Activated CD4-positive, alpha-beta T cell treated with anti-CD3 and anti-CD28 coated beads, Interleukin-2, amount 10 ng/mL, durations not matched to agents 24 days and 14 days (primary cell): ENCODE data around the gene B4GALNT3. TPM values are rescaled to one million over a fixed set of nuclear protein-coding genes. Genes with fewer than 3 reads are reported as not detected.
A peak's percentile ranks its signal among the peaks of the same experiment; 100 is the strongest.

Experiments
- DNase-seq: peaks from one replicate; pipeline ENCODE4 v3.0.0; 2022
- H3K27ac Mint-ChIP-seq: one replicate; pipeline ENCODE4 v1.8.0; 2022; ENCODE audit warnings: mild to moderate bottlenecking, mixed read lengths
- H3K27me3 Mint-ChIP-seq: one replicate; pipeline ENCODE4 v1.8.0; 2022; ENCODE audit warnings: mixed read lengths
- H3K36me3 Mint-ChIP-seq: one replicate; pipeline ENCODE4 v1.8.0; 2022; ENCODE audit warnings: low read depth, mild to moderate bottlenecking, mixed read lengths
- H3K4me1 Mint-ChIP-seq: one replicate; pipeline ENCODE4 v1.8.0; 2021; ENCODE audit warnings: mixed read lengths
- H3K4me3 Mint-ChIP-seq: one replicate; pipeline ENCODE4 v1.8.0; 2022; ENCODE audit warnings: mild to moderate bottlenecking, moderate library complexity, mixed read lengths
- H3K9me3 Mint-ChIP-seq: one replicate; pipeline ENCODE4 v1.8.0; 2021; ENCODE audit warnings: mixed read lengths
- intact Hi-C: fragments of 100-400 bp; cut with micrococcal nuclease; formaldehyde crosslinking; loops from one replicate; pipeline ENCODE4 v1.15.1; 2023
- total RNA-seq: library from RNA; stranded (reverse); gene quantifications from 2 replicates; pipeline ENCODE4 v1.2.3, GENCODE V29; 2022

Gene B4GALNT3
- total RNA-seq, 1 donor from 2014 or later = 6.6 TPM

- Mint-ChIP-seq H3K9me3 (no peaks in the 10 kb centered on the region), H3K4me1 (peaks cover 27% of the 10 kb centered on the region), H3K36me3 (no peaks in the 10 kb centered on the region), H3K4me3 (no peak overlapping the region), H3K27ac (no peak overlapping the region), H3K27me3 (peaks cover 12% of the 10 kb centered on the region)
- no peak for DNase-seq
- intact Hi-C loops = no loop called here
Measured at GRCh38 chr12:544142-544541, 84.4 kb downstream of the B4GALNT3 start.

- intact Hi-C loops = no loop called here
- H3K27ac Mint-ChIP-seq = no peak overlapping the region
- no peak for DNase-seq
- H3K9me3 Mint-ChIP-seq = no peaks in the 10 kb centered on the region
- peaks cover 12% of the 10 kb centered on the region for H3K27me3 Mint-ChIP-seq
- no peaks in the 10 kb centered on the region for H3K36me3 Mint-ChIP-seq
- no peak overlapping the region for H3K4me3 Mint-ChIP-seq
- peaks cover 21% of the 10 kb centered on the region for H3K4me1 Mint-ChIP-seq
Measured at GRCh38 chr12:544941-545635, 85.3 kb downstream of the B4GALNT3 start.

DNA sequence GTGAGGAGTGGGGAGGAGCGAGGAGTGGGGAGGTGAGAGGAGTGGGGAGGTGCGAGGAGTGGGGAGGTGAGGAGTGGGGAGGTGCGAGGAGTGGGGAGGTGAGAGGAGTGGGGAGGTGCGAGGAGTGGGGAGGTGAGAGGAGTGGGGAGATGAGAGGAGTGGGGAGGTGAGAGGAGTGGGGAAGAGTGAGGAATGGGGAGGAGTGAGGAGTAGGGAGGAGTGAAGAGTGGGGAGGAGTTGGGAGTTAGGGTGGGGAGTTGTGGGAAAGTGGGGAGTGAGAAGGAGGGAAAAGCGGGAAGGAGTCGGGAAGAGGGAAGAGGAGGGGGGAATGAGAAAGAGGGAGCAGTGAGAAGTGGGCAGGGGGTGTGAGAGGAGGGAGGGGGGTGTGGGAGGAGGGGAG is 86.1 kb downstream of the B4GALNT3 start:
- Mint-ChIP-seq H3K4me1 (peaks cover 18% of the 10 kb centered on the region), H3K9me3 (no peaks in the 10 kb centered on the region)

GRCh38 chr12:546265-546919 is 86.7 kb downstream of the B4GALNT3 start:
- Mint-ChIP-seq H3K36me3 (no peaks in the 10 kb centered on the region), H3K27ac (no peak overlapping the region), H3K27me3 (peaks cover 12% of the 10 kb centered on the region), H3K9me3 (no peaks in the 10 kb centered on the region), H3K4me3 (no peak overlapping the region), H3K4me1 (peaks cover 20% of the 10 kb centered on the region)
- peak; percentile 56 for DNase-seq
- intact Hi-C loops = loop anchor here (2.0 kb wide), 2 partner anchors 92 to 104 kb away; no protein-coding TSS in a partner anchor

More for the DNA sequence above, 86.1 kb downstream of the B4GALNT3 start:
- intact Hi-C loops = loop anchor here (2.0 kb wide), 2 partner anchors 91 to 103 kb away; no protein-coding TSS in a partner anchor
- no peak for DNase-seq
- H3K27me3 Mint-ChIP-seq = peaks cover 12% of the 10 kb centered on the region
- no peak overlapping the region for H3K27ac Mint-ChIP-seq
- no peaks in the 10 kb centered on the region for H3K36me3 Mint-ChIP-seq
- no peak overlapping the region for H3K4me3 Mint-ChIP-seq

DNA sequence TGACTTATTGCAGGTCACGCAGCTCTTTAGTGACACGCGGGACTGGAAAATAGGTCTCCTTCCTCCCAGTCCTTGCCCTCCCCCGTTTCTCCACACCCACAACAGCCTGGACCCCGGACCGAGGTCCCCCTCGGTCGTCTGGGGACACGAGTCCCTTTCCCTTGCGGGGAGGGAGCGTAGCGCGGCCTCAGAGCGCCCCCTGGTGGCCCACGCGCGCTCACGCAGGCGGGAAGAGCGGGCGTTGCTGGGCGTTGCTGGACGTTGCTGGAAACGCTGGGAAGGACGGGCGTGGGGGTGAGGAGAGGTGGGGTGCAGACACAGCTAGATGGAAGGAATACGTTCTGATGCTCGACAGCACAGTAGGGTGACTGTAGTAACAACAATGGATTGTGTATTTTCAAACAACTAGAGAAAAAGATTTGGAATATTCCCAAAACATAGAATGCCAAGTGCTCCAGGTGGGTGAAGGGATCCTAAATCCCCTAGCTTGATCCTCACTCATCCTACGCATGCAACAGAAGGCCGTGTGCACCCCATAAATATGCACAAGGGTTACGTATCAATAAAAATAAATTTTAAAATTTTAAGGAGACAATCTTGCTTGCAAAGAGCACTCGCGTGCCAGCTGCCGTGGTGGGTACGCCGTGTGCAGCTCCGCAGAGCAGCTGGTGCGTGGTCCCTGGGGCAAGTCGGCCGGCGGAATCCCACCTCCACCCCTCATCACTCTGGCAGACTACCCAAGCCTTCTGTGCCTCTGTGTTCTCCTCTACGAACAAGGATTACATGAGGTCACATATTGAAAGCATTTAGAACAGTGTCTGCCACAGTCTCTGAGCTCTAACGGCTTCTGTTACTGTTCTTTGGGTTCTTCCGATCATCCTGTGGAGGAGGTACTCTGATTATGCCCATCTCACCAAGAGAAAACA is 87.4 kb downstream of the B4GALNT3 start:
- Mint-ChIP-seq H3K27ac (no peak overlapping the region), H3K27me3 (peaks cover 12% of the 10 kb centered on the region), H3K4me3 (peak overlapping the region; percentile 16), H3K36me3 (no peaks in the 10 kb centered on the region), H3K9me3 (no peaks in the 10 kb centered on the region), H3K4me1 (peaks cover 28% of the 10 kb centered on the region)
- intact Hi-C loops = loop anchor here (2.0 kb wide), 2 partner anchors 92 to 104 kb away; no protein-coding TSS in a partner anchor
- peak; percentile 93 for DNase-seq

- H3K9me3 Mint-ChIP-seq = no peaks in the 10 kb centered on the region
- DNase-seq = no peak
- no peak overlapping the region for H3K27ac Mint-ChIP-seq
- no peaks in the 10 kb centered on the region for H3K36me3 Mint-ChIP-seq
- H3K4me3 Mint-ChIP-seq = no peak overlapping the region
- H3K27me3 Mint-ChIP-seq = peaks cover 12% of the 10 kb centered on the region
- H3K4me1 Mint-ChIP-seq = peaks cover 35% of the 10 kb centered on the region
- intact Hi-C loops = loop anchor here (2.0 kb wide), 2 partner anchors 93 to 105 kb away; no protein-coding TSS in a partner anchor
Measured at GRCh38 chr12:547883-548470, 88.2 kb downstream of the B4GALNT3 start.

- DNase-seq = no peak
- Mint-ChIP-seq H3K4me1 (peaks cover 46% of the 10 kb centered on the region), H3K27ac (no peak overlapping the region), H3K4me3 (no peak overlapping the region), H3K27me3 (peaks cover 10% of the 10 kb centered on the region), H3K9me3 (no peaks in the 10 kb centered on the region), H3K36me3 (peaks cover 6% of the 10 kb centered on the region)
- intact Hi-C loops = no loop called here
Measured at GRCh38 chr12:549476-550082, 89.8 kb downstream of the B4GALNT3 start.

GRCh38 chr12:550473-551260 is 90.9 kb downstream of the B4GALNT3 start:
- Mint-ChIP-seq H3K36me3 (peaks cover 10% of the 10 kb centered on the region), H3K27ac (no peak overlapping the region), H3K4me3 (no peak overlapping the region), H3K9me3 (no peaks in the 10 kb centered on the region), H3K27me3 (peaks cover 4% of the 10 kb centered on the region), H3K4me1 (peaks cover 46% of the 10 kb centered on the region)
- DNase-seq = no peak
- intact Hi-C loops = no loop called here

GRCh38 chr12:552466-552865 is 92.7 kb downstream of the B4GALNT3 start:
- peaks cover 16% of the 10 kb centered on the region for H3K36me3 Mint-ChIP-seq
- peaks cover 2% of the 10 kb centered on the region for H3K27me3 Mint-ChIP-seq
- no peaks in the 10 kb centered on the region for H3K9me3 Mint-ChIP-seq
- no peak for DNase-seq
- H3K4me3 Mint-ChIP-seq = peak overlapping the region; percentile 96
- H3K4me1 Mint-ChIP-seq = peaks cover 45% of the 10 kb centered on the region
- intact Hi-C loops = no loop called here
- peak overlapping the region; percentile 10 for H3K27ac Mint-ChIP-seq

DNA sequence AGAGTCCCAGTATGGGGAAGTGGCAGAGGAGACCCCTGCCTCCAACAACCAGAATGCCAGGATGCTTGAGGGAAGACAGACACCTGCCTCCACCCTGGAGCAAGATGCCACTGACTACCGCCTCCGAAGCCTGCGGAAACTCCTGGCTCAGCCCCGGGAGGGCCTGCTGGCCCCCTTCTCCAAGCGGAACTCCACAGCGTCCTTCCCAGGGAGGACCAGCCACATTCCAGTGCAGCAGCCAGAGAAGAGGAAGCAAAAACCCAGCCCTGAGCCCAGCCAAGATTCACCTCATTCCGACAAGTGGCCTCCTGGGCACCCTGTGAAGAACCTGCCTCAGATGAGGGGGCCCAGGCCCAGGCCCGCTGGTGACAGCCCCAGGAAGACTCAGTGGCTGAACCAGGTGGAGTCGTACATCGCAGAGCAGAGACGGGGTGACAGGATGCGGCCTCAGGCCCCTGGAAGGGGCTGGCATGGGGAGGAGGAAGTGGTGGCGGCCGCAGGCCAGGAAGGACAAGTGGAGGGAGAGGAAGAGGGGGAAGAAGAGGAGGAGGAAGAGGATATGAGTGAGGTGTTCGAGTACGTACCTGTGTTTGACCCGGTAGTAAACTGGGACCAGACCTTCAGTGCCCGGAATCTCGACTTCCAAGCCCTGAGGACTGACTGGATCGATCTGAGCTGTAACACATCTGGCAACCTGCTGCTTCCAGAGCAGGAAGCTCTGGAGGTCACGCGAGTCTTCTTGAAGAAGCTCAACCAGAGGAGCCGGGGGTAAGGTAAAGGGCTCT is 93.7 kb downstream of the B4GALNT3 start:
- Mint-ChIP-seq H3K36me3 (peaks cover 17% of the 10 kb centered on the region), H3K4me1 (peaks cover 42% of the 10 kb centered on the region), H3K4me3 (peak overlapping the region; percentile 96), H3K9me3 (no peaks in the 10 kb centered on the region), H3K27me3 (no peaks in the 10 kb centered on the region), H3K27ac (peak overlapping the region; percentile 96)
- intact Hi-C loops = loop anchor here (1.0 kb wide), 1 partner anchor 396 kb away; the partner anchor contains the start of gene RAD52
- DNase-seq = peak; percentile 91

GRCh38 chr12:554001-554285 is 94.2 kb downstream of the B4GALNT3 start:
- Mint-ChIP-seq H3K27ac (peak overlapping the region; percentile 96), H3K4me3 (peak overlapping the region; percentile 96), H3K4me1 (peaks cover 39% of the 10 kb centered on the region), H3K36me3 (peaks cover 22% of the 10 kb centered on the region), H3K27me3 (no peaks in the 10 kb centered on the region), H3K9me3 (no peaks in the 10 kb centered on the region)
- intact Hi-C loops = no loop called here
- DNase-seq = no peak

DNA sequence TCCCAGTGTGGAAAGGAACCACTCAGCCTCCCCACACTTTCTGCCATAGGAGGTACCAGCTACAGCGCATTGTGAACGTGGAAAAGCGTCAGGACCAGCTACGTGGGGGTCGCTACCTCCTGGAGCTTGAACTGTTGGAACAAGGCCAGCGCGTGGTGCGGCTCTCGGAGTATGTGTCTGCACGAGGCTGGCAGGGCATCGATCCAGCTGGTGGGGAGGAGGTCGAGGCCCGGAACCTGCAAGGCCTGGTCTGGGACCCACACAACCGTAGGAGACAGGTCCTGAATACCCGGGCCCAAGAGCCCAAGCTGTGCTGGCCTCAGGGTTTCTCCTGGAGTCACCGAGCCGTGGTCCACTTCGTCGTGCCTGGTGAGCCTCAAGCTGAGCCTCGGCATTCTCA is 96.8 kb downstream of the B4GALNT3 start:
- intact Hi-C loops = no loop called here
- no peak overlapping the region for H3K27ac Mint-ChIP-seq
- no peaks in the 10 kb centered on the region for H3K27me3 Mint-ChIP-seq
- peaks cover 37% of the 10 kb centered on the region for H3K36me3 Mint-ChIP-seq
- no peaks in the 10 kb centered on the region for H3K9me3 Mint-ChIP-seq
- no peak for DNase-seq
- no peak overlapping the region for H3K4me3 Mint-ChIP-seq
- H3K4me1 Mint-ChIP-seq = peaks cover 40% of the 10 kb centered on the region
